ENCODE results near the gene PLCB4.
A peak's percentile ranks its signal among the peaks of the same experiment; 100 is the strongest.
"Not testable (repeated sequence)": the region's sequence is repeated elsewhere in the genome, so short reads cannot be mapped to it uniquely, and the experiment has no call there.

Gene PLCB4

DNA sequence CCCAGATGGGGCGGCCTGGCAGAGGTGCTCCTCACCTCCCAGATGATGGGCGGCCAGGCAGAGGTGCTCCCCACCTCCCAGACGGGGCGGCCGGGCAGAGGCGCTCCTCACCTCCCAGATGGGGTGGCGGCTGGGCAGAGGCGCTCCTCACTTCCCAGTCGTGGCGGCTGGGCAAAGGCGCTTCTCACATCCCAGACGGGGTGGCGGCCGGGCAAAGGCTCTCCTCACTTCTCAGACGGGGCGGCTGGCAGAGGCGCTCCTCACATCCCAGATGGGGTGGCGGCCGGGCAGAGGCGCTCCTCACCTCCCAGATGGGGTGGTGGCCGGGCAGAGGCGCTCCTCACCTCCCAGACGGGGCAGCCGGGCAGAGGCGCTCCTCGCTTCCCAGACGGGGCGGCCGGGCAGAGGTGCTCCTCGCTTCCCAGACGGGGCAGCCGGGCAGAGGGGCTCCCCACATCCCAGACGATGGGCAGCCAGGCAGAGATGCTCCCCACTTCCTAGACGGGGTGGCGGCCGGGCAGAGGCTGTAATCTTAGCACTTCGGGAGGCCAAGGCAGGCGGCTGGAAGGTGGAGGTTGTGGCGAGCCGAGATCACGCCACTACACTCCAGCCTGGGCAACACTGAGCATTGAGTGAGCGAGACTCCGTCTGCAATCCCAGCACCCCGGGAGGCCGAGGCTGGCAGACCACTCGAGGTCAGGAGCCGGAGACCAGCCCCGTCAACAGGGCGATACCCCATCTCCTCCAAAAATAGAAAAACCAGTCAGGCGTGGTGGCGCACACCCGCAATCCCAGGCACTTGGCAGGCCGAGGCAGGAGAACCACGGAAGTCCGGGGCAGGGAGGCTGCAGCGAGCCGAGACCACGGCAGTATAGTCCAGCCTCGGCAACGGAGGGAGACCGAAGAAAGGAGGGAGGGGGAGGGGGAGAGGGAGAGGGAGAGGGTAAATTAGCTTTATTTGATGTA is 316.7 kb downstream of the PLCB4 start:
- not testable (repeated sequence) for DNase-seq

DNA sequence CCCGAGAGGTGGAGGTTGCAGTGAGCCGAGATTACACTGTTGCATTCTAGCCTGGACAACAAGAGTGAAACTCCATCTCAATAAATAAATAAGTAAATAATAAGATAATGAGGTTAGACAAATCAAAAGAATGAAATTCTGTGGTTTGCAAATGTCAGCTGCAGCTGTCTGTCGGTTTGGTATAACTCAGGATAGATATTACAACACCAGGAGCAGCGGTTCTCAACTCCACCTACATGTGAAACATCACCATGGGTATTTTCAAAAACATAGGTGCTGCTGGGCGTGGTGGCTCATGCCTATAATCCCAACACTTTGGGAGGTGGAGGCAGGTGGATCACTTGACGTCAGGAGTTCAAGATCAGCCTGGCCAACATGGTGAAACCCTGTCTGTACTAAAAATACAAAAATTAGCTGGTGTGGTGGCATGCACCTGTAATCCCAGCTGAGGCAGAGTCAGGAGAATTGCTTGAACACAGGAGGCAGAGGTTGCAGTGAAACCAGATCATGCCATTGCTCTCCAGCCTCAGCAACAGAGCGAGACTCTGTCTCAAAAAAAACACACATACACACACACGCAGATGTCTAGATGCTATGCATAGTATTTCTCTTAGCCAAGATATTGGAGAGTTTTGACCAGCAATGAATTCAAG is 319.4 kb downstream of the PLCB4 start:
- DNase-seq: no peak

DNA sequence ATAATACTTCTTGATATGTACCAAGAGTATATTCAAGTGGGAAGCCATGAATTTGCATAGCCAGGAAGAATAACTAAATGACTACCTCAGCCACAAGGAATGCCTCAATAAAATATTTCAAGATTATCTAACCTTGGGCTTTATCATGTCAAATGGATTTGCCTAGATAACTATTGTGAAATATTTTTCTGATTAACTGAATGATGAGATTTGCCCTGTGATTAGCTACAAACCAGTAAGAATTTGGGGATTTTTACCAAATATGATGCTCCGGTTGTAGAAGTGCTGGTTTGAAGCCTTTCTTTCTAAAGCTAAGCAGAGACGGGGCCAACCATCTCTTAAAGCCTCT is 319.9 kb downstream of the PLCB4 start:
- DNase-seq: no peak

DNA sequence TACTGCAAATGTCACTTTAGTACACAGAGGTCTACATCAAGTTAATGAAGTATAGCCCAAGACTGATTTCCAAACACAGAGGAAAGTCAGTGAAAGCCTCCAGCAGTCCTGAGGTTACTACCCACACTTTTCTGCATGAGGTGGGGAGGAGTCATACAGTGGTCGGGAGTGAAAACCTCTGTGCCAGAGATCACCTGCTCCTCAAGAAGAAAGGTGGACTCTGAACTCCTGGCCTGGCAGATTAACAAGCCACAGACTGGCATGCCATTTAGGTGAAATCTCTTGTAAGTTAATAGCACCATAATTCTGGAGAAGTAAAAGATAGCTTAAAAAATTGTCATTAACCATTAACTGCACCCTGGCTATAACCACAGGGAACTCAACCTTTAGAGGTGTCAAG is 320.5 kb downstream of the PLCB4 start:
- no peak for DNase-seq

DNA sequence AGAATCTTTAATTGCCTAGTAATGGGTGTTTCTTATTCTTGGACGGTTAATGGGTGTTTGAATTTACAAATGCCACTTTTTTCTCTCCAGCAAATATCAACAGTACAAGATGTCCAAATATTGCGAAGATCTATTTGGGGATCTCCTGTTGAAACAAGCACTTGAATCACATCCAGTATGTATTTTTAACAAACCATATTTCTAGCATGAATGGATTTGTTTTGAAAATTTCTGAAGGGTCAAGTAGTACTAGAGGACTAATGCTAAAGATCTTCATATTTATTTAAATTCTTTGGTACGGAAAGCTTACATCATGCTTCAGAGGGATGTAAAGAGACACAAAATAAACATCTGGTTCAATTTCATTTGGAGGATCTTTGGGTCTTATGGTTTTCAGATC is 321.6 kb downstream of the PLCB4 start:
- no peak for DNase-seq

DNA sequence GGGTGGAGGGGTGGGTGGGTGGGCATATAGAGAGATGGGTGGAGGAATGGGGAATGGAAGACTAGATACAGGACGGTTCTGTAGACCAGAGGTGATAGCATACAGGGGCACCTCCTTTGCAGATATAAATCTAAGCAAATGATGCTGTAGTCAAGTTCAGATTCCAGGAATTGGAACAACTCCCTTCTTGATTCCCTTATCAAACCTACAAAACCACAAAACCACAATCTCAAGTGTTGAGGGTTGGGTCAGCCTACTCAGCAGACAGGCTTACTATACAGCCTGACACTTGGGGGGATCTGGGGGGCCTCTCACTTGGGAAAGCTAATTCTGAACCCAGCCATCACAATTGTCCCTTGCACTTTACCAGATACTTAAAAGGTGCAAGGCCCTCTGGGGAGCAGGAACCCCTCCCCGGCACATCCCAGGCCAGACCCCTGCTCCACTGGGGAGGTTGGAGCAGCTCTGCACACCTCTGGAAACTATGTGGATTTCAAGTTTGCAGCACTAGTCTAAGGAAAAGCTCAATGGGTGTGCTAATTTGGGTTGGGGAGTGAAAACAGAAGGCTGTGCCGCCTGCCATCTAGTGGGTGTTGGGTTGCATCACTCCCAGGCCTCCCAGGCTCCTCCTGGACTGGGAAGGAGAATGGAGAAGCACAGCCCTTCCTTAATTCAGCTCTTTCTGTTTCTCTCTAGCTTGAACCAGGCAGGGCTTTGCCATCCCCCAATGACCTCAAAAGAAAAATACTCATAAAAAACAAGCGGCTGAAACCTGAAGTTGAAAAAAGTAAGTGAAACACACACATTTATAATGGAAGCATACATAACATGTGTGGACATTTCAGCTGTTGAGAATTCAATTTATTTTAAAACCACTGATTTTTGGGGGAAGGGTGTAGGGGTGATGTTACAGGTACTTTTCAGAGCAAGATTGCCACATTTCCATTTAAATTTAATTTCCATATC is 324.3 kb downstream of the PLCB4 start:
- peak in 1 of 2 donors; percentile 4 for DNase-seq

DNA sequence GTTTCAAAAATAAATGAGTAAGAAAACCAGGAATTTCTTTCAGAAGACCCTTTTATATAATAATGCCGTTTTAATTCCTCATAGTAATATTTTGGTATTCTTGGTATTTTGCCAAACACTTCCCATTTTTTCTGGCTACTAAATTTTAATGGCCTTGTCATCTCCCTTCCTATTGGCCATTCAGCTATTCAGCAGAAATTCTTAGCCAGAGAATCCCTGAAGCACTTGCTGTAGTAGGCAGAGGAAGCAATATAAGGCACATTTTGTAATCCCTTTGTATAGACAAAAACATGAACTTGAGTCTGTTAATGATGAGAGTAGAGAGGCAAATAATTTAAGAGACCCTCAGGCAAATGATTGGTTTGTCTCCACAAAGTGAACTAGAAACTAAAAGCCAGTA is 327.1 kb downstream of the PLCB4 start:
- no peak for DNase-seq

DNA sequence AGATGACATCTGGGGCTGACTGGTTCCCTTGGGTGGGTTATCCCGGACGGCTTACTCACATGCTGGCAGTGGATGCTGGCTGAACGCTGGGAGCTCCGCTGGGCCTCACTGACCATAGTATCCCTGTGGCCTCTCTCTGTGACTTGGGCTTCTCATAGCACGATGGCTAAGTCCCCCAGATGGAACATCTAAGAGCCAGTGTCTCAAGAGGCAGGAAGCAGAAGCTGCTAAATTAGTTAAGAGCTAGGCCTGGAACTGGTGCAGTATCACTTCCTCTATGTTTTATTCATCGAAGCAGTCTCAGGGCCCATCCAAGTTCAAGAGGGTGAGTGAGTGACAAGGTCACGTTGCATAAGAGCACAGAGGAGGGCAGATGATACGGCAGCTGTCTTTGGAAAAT is 329.0 kb downstream of the PLCB4 start:
- DNase-seq: no peak

DNA sequence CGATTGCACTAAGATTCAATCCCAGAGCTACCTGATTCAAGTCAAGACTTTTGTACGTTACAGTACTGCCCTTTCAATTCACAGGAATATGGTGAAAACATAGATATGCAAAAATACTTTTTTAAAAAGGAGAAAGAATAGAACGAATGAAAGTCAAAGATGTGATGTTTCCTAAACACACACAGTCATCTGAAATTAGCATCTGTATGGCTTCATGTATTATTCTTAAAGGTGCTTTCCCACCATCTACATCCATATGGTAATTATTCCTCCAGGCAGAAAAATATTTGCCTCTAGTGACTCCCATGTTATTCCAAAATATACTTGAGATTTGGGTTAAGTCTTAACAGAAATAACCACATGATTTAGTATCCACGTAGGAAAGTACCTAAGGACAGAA is 330.0 kb downstream of the PLCB4 start:
- DNase-seq: no peak

DNA sequence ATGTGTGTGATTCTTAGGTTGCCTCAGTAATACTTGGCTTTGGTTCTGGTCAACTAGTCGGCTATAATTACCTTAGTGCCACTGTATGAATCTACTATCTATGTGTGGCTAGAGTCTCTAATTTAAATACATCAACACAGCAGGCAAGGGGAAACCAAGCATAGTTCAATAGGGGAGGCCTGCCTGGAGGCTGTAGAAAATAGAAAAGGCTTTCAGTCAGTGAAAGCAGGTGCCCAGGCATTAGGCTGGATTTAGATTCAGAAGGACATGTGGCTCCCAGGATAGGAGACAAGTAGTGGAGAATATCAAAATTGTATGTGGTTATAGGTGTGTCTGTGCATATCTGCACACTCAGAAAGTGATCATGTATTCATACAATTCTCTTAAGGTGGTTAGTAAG is 330.4 kb downstream of the PLCB4 start:
- no peak for DNase-seq

DNA sequence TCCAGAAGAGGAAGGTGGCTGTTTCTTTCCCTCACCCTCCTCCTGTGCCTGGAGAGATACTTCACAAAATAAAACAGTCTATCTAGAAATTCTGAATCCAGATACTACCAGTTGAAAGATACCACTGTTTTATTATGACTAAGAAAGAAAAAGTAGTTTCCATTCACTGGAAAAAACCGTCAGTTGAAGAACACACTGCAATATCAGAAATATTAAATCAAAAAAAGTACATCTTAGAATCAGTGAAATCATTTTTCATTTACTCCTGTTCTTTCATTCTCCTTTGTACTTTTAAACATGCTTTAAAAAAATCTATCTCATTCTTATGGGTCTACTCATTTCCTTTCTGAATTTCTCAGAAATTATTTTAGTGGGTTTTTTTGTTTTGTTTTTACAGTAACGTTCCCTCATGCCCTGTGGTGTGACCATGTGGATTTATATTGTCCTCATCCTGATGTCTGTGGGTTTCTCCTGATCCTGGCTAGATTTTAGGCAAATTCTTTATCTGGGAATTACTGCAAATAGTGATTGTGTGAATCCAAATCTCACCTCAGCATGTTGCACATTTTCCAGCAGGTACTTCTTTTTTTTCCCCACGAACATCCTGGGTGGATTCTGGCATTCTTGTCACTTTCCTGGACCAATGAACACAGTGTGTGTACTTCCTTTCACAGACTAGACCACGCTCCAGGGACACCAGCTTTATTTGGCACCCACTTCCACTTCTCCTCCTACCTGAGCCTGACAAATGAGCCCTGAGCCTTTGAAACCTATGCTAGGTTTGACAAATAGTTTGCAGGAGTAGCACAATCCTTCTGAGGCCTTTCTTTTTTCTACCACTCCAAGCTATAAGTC is 331.5 kb downstream of the PLCB4 start:
- DNase-seq: no peak

DNA sequence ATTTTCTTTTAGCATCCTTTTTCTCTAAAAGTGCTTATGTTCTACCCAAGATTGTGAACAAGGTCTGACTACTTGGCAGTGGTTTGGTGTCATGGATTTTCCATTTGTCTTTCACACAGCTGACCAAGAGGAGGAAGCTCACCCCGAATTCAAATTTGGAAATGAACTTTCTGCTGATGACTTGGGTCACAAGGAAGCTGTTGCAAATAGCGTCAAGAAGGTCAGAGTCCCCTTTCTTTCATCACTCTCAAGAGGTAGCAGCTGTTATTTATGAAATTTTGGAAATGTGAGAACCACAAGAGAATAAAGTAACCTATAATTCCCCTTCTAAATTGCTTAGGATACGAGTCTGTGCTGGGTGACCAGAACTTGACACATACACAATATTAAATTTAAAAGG is 332.5 kb downstream of the PLCB4 start:
- DNase-seq: no peak

DNA sequence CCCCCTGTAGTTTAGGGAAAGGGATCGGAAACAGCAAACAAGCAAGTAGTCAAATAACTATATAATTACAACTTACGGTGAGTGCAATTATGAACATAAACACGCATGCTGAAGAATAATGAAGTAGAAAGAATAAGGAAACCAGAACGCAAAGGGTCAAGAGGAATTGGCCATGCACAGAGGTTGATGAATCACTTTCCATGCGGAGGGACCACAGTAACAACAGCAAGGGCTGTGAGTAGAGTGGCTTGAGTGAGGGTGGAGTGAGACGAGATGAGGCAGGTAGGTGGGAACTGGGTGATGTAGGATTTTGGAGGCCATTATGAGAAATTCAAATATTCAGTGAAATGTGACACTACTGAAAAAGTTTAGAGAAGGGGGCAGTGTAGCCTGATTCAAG is 333.3 kb downstream of the PLCB4 start:
- DNase-seq: no peak

DNA sequence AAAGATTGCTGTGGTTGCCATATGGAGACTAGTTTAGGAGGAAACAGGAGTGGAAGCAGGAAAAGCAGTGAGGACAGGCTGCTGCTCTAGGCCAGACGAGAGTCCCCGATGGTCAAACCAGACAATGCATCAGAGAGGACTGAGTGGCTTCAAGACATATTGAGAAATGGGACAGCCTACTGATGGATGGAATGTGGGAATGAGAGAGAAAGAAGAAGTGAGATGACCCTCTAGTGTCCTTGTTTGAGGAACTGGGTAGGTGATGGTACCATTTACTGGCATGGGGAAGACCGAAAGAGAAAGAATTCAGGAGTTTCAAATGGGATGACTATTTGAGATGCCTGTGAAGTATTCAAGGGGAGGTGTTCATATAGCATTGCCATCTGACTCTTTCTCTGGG is 333.7 kb downstream of the PLCB4 start:
- no peak for DNase-seq

DNA sequence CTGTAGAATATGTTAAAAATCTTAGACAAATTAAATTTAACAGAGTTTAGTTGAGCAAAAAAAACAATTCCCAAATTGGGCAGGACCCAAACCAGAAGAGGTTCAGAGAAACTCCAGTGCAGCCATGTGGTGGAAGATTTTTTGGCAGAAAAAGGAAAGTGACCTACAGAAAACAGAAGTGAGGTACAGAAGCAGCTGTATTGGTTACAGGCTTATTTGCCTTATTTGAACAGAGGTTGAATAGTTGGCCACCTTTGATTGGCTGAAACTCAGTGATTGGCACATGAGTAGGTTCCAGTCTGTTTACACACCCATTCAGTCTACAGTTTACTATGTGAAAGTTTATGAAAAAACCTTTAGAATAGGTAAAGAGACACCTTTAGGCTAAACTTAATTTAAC is 334.6 kb downstream of the PLCB4 start:
- no peak for DNase-seq

DNA sequence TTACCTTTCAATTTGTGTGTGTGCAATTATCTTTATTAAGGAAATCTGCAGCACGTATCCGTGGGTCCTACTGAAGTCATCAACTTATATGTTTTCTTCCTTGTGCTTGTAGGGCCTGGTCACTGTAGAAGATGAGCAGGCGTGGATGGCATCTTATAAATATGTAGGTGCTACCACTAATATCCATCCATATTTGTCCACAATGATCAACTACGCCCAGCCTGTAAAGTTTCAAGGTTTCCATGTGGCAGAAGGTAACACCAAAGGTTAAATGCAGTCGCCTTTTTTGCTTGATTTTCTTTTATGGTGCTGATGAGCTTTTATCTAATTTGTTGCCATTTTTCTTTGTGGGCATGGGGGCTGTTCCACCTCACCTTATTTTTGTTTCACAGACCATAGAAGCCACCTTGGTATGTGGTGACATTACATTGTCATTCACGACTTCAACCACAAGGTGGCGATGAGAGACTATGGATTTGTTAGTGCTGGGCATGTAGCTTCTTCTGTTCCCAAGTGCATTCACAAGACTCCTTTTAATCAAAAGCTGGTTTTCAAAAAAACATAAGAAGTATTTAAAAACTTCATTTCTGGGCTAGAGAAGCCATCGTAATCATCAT is 339.0 kb downstream of the PLCB4 start:
- peak; percentile 46 to 57 for DNase-seq

DNA sequence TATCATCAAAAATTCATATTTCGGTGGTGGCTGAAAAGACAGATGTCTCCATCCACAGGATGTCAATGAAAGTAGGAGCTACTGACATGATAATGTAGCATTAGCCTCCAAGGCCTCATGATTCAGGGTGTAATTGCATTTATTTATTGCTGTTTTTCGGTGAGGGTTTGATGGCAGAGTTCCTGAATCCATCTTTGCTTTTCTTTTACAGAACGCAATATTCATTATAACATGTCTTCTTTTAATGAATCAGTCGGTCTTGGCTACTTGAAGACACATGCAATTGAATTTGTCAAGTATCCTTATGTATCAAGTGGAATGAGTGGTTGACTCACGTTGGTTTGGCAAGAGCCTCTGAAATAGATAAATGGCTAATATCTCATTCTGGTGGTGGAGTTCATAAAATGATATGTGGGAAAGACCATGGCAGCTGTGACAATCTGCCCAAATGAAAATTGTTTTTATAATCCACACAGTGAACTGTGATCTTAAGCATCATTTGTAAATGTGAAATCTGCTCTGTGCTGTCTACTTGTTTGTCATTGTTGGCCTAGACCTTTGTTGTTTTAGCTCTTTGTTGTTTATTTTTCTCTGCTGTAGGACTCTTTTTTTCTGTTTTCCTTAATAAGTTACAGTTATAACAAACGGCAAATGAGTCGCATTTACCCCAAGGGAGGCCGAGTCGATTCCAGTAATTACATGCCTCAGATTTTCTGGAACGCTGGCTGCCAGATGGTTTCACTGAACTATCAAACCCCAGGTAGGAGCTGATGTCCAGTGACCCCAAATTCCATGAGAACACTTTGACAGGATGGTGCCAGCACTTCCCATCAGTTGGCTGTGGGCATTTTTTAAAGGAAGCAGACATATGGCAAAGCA is 339.8 kb downstream of the PLCB4 start:
- DNase-seq: no peak

DNA sequence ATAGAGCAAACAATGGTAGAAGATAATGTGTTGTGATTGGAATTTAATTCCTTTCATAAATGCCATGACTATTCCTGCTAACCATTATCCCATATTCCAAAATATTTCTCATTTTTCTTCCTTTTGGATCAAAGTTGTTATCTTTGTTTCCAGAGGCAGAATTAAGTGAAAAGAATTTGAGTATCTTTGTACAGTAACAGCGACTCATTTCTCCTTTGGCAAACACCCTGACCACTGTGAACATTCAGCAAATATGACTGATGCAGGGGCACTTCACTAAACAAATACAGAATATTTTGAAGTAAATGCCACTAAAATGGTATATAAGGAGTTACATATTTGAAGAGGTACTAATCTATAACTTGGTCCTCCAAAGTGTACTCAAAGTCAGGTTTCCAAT is 340.5 kb downstream of the PLCB4 start:
- DNase-seq: no peak

DNA sequence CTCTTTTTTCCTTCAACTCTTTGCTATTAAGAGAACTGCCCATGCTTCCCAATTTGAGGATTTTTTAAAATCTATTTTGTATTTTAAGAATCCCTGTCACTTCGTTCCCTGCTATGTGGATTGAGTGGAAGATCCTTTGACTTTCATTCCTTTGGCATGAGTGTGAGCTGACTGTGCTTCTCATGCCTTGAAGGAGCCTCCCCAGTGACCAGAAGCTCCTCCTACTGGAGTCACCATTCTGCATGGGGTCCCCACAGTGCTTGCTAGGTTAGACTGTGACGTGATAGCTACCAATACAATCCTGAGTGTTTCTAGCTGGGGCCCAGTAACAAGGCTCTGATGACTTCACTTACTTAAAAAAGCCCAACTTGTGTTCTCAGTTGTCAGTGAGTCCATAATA is 341.1 kb downstream of the PLCB4 start:
- DNase-seq: no peak

DNA sequence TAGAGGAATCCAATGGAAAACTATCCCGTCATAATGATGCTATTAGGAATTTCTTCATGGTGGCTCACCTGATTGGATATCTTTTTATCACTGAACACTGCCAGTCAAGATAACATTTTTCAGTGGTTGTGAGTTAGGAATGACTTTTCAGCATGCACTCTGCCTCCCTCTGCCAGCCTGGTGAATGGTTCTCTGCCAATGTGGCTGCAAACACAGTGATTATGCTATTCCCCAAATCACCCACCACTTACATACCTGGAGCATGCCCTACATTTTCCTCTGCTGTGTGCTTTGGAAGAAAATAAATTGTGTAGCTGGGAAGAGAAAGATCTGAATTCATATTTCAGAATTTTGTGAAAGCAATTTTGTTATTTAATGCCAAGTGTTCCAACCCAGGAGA is 342.9 kb downstream of the PLCB4 start:
- no peak for DNase-seq

DNA sequence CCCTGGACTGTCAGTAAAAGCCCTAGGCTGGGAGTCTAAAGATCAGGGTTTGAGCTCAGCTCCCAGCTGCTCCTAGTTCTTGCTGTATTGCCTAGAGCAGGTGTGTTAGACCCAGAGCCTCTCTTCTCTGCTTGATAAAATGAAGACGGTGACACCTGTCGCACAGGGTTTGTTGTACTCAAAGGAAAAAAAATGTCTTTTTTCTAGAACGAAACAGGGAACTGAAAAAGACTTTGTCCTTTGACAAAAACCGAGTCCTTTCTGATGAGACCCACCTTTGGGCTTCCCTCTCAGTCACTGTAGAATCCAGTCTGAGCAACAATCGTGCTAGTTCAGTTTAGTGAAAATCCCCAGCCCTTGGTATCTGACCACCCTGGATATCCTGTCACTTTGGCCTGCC is 343.4 kb downstream of the PLCB4 start:
- no peak for DNase-seq

All from stimulated activated CD4-positive, alpha-beta T cell treated with anti-CD3 and anti-CD28 coated beads, Interleukin-2, amount 100 ng/mL, for 24 hours (primary cell).